K562 (cell line): ENCODE data around the gene LAPTM5. TPM values are rescaled to one million over a fixed set of nuclear protein-coding genes. Genes with fewer than 3 reads are reported as not detected.
A peak's percentile ranks its signal among the peaks of the same experiment; 100 is the strongest.

Source experiments
- ARID1B ChIP-seq: fragments of 450-650 bp; IDR thresholded peaks from 2 replicates; pipeline ENCODE4 v1.6.1; 2016; ENCODE audit warnings: antibody characterized with exemption, mild to moderate bottlenecking, inconsistent platforms
- BRD4 ChIP-seq: fragments of 200-600 bp; sonication (generic); IDR thresholded peaks from 2 replicates; pipeline ENCODE4 v1.6.1; 2017; ENCODE audit warnings: inconsistent platforms
- BRF2 ChIP-seq: IDR thresholded peaks from 3 replicates; pipeline ENCODE4 v1.6.1; 2011; ENCODE audit warnings: borderline replicate concordance, mild to moderate bottlenecking; ENCODE audit not compliant: insufficient read length, insufficient read depth
- CXXC5 ChIP-seq: fragments of 250-450 bp; sonication (Bioruptor Pico); IDR thresholded peaks from 2 replicates; pipeline ENCODE4 v1.8.0; 2022; ENCODE audit warnings: inconsistent platforms, mild to moderate bottlenecking, moderate library complexity
- HDAC8 ChIP-seq: fragments of 450-650 bp; IDR thresholded peaks from 2 replicates; pipeline ENCODE4 v1.6.1; 2016; ENCODE audit warnings: mild to moderate bottlenecking, missing genetic modification characterization, moderate library complexity, missing compliant biosample characterization
- HMBOX1 ChIP-seq: sonication (generic); IDR thresholded peaks from 2 replicates; pipeline ENCODE4 v1.6.1; 2016
- LEF1 ChIP-seq: fragments of 450-650 bp; IDR thresholded peaks from 2 replicates; pipeline ENCODE4 v1.6.1; 2016; ENCODE audit warnings: mild to moderate bottlenecking
- NEUROD1 ChIP-seq: fragments of 150-350 bp; IDR thresholded peaks from 2 replicates; pipeline ENCODE4 v1.6.1; 2014; ENCODE audit warnings: borderline replicate concordance, low read length, low read depth; ENCODE audit not compliant: partially characterized antibody
- POLR3A ChIP-seq: IDR thresholded peaks from 2 replicates; pipeline ENCODE4 v1.6.1; 2011; ENCODE audit warnings: borderline replicate concordance, mild to moderate bottlenecking, moderate library complexity; ENCODE audit not compliant: insufficient read length, insufficient read depth; ENCODE audit errors: extremely low read depth
- PREB ChIP-seq: sonication (generic); formaldehyde crosslinking; IDR thresholded peaks from 2 replicates; pipeline ENCODE4 v1.8.1; 2023; ENCODE audit warnings: mild to moderate bottlenecking, missing genetic modification reagents
- RBM17 ChIP-seq: fragments of 200-400 bp; formaldehyde crosslinking; IDR thresholded peaks from 2 replicates; pipeline ENCODE4 v1.6.1; 2017; ENCODE audit warnings: low read depth, mild to moderate bottlenecking, low read length, borderline replicate concordance
- RHOXF2B ChIP-seq: fragments of 250-450 bp; sonication (Bioruptor Pico); conservative IDR thresholded peaks from 2 replicates; pipeline ENCODE4 v1.5.1; 2021
- SAP30 ChIP-seq: fragments of 200-600 bp; sonication (generic); IDR thresholded peaks from 2 replicates; pipeline ENCODE4 v1.6.1; 2012; ENCODE audit warnings: borderline replicate concordance, low read depth, mild to moderate bottlenecking, moderate library complexity, low read length, control low read depth, inconsistent platforms; ENCODE audit not compliant: insufficient read depth, poor library complexity, severe bottlenecking
- SOX6 ChIP-seq: fragments of 450-650 bp; IDR thresholded peaks from 2 replicates; pipeline ENCODE4 v1.6.1; 2014; ENCODE audit warnings: mild to moderate bottlenecking
- SRSF7 ChIP-seq: fragments of 200-400 bp; formaldehyde crosslinking; optimal IDR thresholded peaks from 2 replicates; pipeline ENCODE3; 2017; ENCODE audit warnings: mild to moderate bottlenecking, low read depth, low read length
- TEAD4 ChIP-seq, 2 experiments: sonication (generic) in 1 of 2; formaldehyde crosslinking in 1 of 2; IDR thresholded peaks; 2 replicates each; pipeline versions ENCODE4 v1.6.1 to v1.8.0; 2012 to 2022; ENCODE audit warnings: borderline replicate concordance in 1 of 2, inconsistent platforms in 1 of 2, low read length in 1 of 2, mild to moderate bottlenecking in 1 of 2, missing genetic modification reagents in 1 of 2
- TFAP4 ChIP-seq: sonication (generic); formaldehyde crosslinking; IDR thresholded peaks from 2 replicates; pipeline ENCODE4 v1.8.0; 2022; ENCODE audit warnings: missing genetic modification reagents, mild to moderate bottlenecking, moderate library complexity, borderline replicate concordance
- YY1 ChIP-seq, 3 experiments: IDR thresholded peaks; 2 replicates each; pipeline ENCODE4 v1.6.1; 2011; ENCODE audit warnings: low read length in 2 of 3, mild to moderate bottlenecking in 2 of 3, moderate library complexity in 2 of 3, borderline replicate concordance in 1 of 3, control low read depth in 1 of 3, low read depth in 1 of 3; ENCODE audit not compliant: insufficient read depth in 3 of 3, insufficient replicate concordance in 2 of 3, control insufficient read depth in 1 of 3, insufficient read length in 1 of 3; ENCODE audit errors: extremely low read depth in 1 of 3
- ZNF518B ChIP-seq: fragments of 250-450 bp; sonication (Bioruptor Pico); IDR thresholded peaks from 2 replicates; pipeline ENCODE4 v1.5.0; 2021; ENCODE audit warnings: mild to moderate bottlenecking, moderate library complexity
- polyA plus RNA-seq, 8 experiments: library from polyadenylated mRNA; depleted of rRNA in 4 of 8; stranded (reverse) in 5 of 8; unstranded in 3 of 8; fragments of >200 nt; fragmentation: Nextera tagmentation in 2 of 8; fragmentation: Illumina TruSeq in 1 of 8; extraction: Ambion mirVana in 2 of 8; extraction: Trizol in 1 of 8; gene quantifications; 2 replicates each; pipeline versions ENCODE4 v1.2.1 to v1.2.3, GENCODE V29; 2011 to 2014; ENCODE audit warnings: inconsistent platforms in 1 of 8, missing spikeins in 1 of 8
- total RNA-seq, 7 experiments: library from RNA; depleted of rRNA in 6 of 7; stranded (reverse); fragments of >200 nt in 6 of 7; fragmentation: Illumina TruSeq in 2 of 7; extraction: Trizol in 2 of 7; gene quantifications; 2 replicates each; pipeline versions ENCODE4 v1.2.1 to v1.2.3, GENCODE V29; 2011 to 2021; ENCODE audit warnings: low replicate concordance in 1 of 7

LAPTM5 gene
- total and polyA plus RNA-seq, 9 of the 15 experiments (the other 6 are each of a cell fraction or from before 2014, with no cell fraction given) = 2.4 to 47.3 (median 20.3) TPM

GRCh38 chr1:30763651-30764248 is 6.2 kb upstream of the LAPTM5 start (continued):
- TF ChIP-seq BRF2 (no peak), NEUROD1 (no peak), HMBOX1 (no peak), SRSF7 (no peak), SOX6 (no peak), RBM17 (no peak), PREB (CRISPR knock-in tag) (no peak), TFAP4 (CRISPR knock-in tag) (0 out of 2 replicates have a peak, but pooled peaks have one; percentile 11), YY1 (IDR thresholded peaks at IDR 0.05; ENCODE audit: borderline replicate concordance in 1 of 3, control insufficient read depth in 1 of 3, extremely low read depth in 1 of 3, insufficient read depth in 3 of 3, insufficient read length in 1 of 3, insufficient replicate concordance in 2 of 3, low read depth in 1 of 3, low read length in 2 of 3) (no peak), HDAC8 (tag) (no peak), RHOXF2B (CRISPR knock-in tag) (no peak), ARID1B (no peak), SAP30 (no peak), BRD4 (no peak), POLR3A (no peak), TEAD4 (IDR thresholded peaks at IDR 0.05; ENCODE audit: low read length) (no peak), TEAD4 (CRISPR knock-in tag; IDR thresholded peaks at IDR 0.05; ENCODE audit: borderline replicate concordance) (no peak), LEF1 (no peak), CXXC5 (CRISPR knock-in tag) (peak; percentile 25), ZNF518B (CRISPR knock-in tag) (no peak)
